ENCODE results near the gene HS6ST3.

GRCh38 chr13:96159725-96160124 is 69.8 kb downstream of the HS6ST3 start:
- TF ChIP-seq ZNF232 (CRISPR knock-in tag; IDR thresholded peaks at IDR 0.05; ENCODE audit: borderline replicate concordance) (no peak), FOXJ3 (CRISPR knock-in tag; IDR thresholded peaks at IDR 0.05; ENCODE audit: borderline replicate concordance) (no peak), POLR2AphosphoS5 (IDR thresholded peaks at IDR 0.05; ENCODE audit: low read depth, low read length) (no peak), CTCF (CRISPR knock-in tag; IDR thresholded peaks at IDR 0.05) (no peak), PAXIP1 (CRISPR knock-in tag; conservative IDR thresholded peaks at IDR 0.05) (no peak)
